Type B pancreatic cell (in vitro differentiated cells): ENCODE measurements around the gene BCR. TPM values are rescaled to one million over a fixed set of nuclear protein-coding genes. Genes with fewer than 3 reads are reported as not detected.

Source experiments
- DNase-seq: peaks from one replicate; pipeline ENCODE4 v3.0.0; 2021; ENCODE audit warnings: mixed read lengths; ENCODE audit not compliant: unreplicated experiment; ENCODE audit errors: extremely low spot score
- H3K27ac Mint-ChIP-seq: 2 replicates; pipeline ENCODE4 v1.8.0; 2021; ENCODE audit warnings: mild to moderate bottlenecking, mixed read lengths
- H3K27me3 Mint-ChIP-seq: 2 replicates; pipeline ENCODE4 v1.8.0; 2021; ENCODE audit warnings: mixed read lengths
- H3K36me3 Mint-ChIP-seq: 2 replicates; pipeline ENCODE4 v1.8.0; 2021; ENCODE audit warnings: mixed read lengths
- H3K4me1 Mint-ChIP-seq: one replicate; pipeline ENCODE4 v1.8.0; 2021; ENCODE audit warnings: mixed read lengths; ENCODE audit not compliant: unreplicated experiment
- H3K4me3 Mint-ChIP-seq: 2 replicates; pipeline ENCODE4 v1.8.0; 2021; ENCODE audit warnings: mild to moderate bottlenecking, mixed read lengths
- H3K9me3 Mint-ChIP-seq: 2 replicates; pipeline ENCODE4 v1.8.0; 2021; ENCODE audit warnings: mixed read lengths
- CTCF ChIP-seq: fragments of 200-600 bp; sonication (generic); conservative IDR thresholded peaks from 2 replicates; pipeline ENCODE4 v1.5.0; 2021; ENCODE audit warnings: antibody characterized with exemption, mild to moderate bottlenecking
- total RNA-seq: library from RNA; stranded (reverse); gene quantifications from 2 replicates; pipeline ENCODE4 v1.2.1, GENCODE V29; 2021; ENCODE audit warnings: low replicate concordance

BCR gene
- total RNA-seq, 1 donor from 2014 or later = 61.2 TPM

GRCh38 chr22:23207729-23208393 lies 27.6 kb downstream of the BCR start:
- H3K36me3 Mint-ChIP-seq = peaks cover 10% of the 10 kb centered on the region
- H3K9me3 Mint-ChIP-seq = no peaks in the 10 kb centered on the region
- no peak for TF ChIP-seq CTCF
- H3K27ac Mint-ChIP-seq = no peak overlapping the region
- H3K4me3 Mint-ChIP-seq = no peak overlapping the region
- DNase-seq = no peak
- no peaks in the 10 kb centered on the region for H3K27me3 Mint-ChIP-seq
- peaks cover 7% of the 10 kb centered on the region for H3K4me1 Mint-ChIP-seq

- no peaks in the 10 kb centered on the region for H3K9me3 Mint-ChIP-seq
- H3K4me3 Mint-ChIP-seq = no peak overlapping the region
- H3K36me3 Mint-ChIP-seq = peaks cover 10% of the 10 kb centered on the region
- H3K27ac Mint-ChIP-seq = no peak overlapping the region
- peaks cover 19% of the 10 kb centered on the region for H3K4me1 Mint-ChIP-seq
- no peaks in the 10 kb centered on the region for H3K27me3 Mint-ChIP-seq
- DNase-seq = no peak
- TF ChIP-seq CTCF = no peak
Observed at GRCh38 chr22:23210428-23211170, 30.3 kb downstream of the BCR start.

DNA sequence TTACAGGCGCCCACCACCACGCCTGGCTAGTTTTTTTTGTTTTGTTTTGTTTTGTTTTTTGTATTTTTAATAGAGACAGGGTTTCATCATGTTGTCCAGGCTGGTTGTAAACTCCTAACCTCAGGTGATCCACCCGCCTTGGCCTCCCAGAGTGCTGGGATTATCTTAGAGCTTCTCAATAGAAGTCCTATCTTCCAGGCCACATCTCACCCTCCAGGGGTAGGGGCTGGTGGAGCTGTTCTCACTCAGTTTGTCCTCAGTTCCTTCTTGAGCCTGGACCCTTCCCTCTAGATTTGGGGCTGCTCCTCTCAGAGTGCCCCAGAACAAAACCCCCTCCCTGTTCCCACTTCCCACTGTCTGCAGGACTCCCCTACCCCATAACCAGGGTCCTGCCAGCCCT lies 31.3 kb downstream of the BCR start:
- no peaks in the 10 kb centered on the region for H3K9me3 Mint-ChIP-seq
- H3K27ac Mint-ChIP-seq = no peak overlapping the region
- peaks cover 8% of the 10 kb centered on the region for H3K36me3 Mint-ChIP-seq

DNA sequence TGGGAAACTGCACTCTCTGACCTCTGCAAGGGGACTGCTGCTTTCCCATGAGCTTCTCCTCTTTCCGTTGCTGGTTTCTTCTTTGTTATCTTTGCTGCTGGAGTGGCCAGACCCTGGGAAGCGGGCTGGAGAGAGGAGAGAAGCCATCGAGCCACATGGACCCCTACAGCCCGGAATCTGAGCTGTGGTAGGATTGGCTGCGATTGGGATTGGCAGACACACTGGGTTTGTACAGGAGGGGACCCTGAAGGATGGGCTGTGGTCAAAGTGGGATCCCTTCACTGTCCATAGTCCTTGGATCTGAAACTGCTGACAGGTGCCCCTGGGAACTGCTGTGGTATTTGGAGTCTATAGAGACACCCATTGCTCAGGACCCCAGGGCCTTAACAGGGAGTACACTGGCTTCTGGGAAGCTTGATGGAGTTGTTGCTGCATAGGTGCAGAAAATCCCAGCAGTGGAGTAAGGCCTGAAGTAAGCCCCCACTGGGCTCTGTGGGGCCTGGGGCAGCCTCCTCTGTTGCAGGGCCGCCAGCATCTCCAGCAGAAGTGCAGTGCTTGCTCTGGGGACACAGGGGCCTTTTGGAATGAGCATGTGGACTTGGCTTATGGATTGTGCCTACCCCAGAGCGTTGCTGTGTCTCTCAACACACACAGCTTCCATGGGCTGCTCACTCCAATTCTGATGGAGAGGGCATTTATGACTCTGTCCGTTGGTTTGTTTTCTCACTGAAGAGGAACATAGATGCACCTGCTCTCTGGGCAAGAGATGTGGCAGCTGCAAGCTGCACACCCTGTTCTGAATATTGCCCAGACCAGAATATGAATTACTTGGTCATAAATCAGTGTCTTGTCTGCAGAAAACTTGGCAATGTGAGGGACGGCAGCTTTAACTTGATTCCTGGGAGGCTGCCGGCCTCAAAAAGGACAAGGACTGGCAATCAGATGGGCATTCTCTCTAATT lies 32.0 kb downstream of the BCR start:
- no peak for DNase-seq
- Mint-ChIP-seq H3K27me3 (no peaks in the 10 kb centered on the region), H3K36me3 (peaks cover 4% of the 10 kb centered on the region), H3K9me3 (no peaks in the 10 kb centered on the region), H3K27ac (no peak overlapping the region), H3K4me1 (peaks cover 33% of the 10 kb centered on the region), H3K4me3 (no peak overlapping the region)
- TF ChIP-seq CTCF = no peak

More for the DNA sequence above, 31.3 kb downstream of the BCR start:
- DNase-seq = no peak
- no peak for TF ChIP-seq CTCF
- H3K27me3 Mint-ChIP-seq = no peaks in the 10 kb centered on the region
- peaks cover 26% of the 10 kb centered on the region for H3K4me1 Mint-ChIP-seq
- H3K4me3 Mint-ChIP-seq = no peak overlapping the region

GRCh38 chr22:23213022-23213555 lies 32.8 kb downstream of the BCR start:
- no peak for TF ChIP-seq CTCF
- no peak for DNase-seq
- no peak overlapping the region for H3K27ac Mint-ChIP-seq
- H3K36me3 Mint-ChIP-seq = peaks cover 4% of the 10 kb centered on the region
- no peaks in the 10 kb centered on the region for H3K9me3 Mint-ChIP-seq
- H3K27me3 Mint-ChIP-seq = no peaks in the 10 kb centered on the region
- H3K4me3 Mint-ChIP-seq = no peak overlapping the region
- H3K4me1 Mint-ChIP-seq = peaks cover 40% of the 10 kb centered on the region
